Measurements from ENCODE around the gene NKG7. TPM values are rescaled to one million over a fixed set of nuclear protein-coding genes. Genes with fewer than 3 reads are reported as not detected.

The NKG7 gene
- total RNA-seq, 4 donors from 2014 or later: 0.54 to 2.2 TPM; not detected in 2

DNA sequence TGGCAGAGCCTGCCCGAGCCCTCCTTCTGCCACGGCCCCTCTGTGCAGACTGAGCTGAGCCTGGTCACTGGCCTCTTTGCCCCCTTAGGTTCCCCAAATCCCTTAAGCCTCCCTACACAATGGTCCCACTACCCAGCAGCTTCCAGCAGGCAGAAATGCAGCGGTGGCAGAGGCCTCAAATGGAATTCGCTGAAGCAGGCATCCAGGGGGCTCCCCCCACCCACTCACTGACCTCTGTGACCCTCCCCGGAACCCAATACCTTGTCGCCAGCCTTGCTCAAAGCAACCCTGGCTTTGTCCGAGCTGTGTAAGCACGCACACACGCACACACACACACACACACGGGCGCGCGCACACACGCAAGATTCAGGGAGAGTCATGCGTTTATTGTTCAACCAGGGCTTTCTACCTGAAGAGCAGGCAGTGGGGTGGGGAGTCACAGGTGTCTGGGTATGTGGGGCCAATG, 15.5 kb upstream of the NKG7 start, which contains the start of gene LIM2:
Gene LIM2 (minus strand): TSS at position 51 of the 466 bp plus-strand sequence. CDS start 531 bp downstream, outside the sequence.
- Histone ChIP-seq H3K27me3 (no peaks in the 10 kb centered on the region), H3K4me3 (replicated peaks in 1 of 3) (no peak within 1 kb of the TSS), H3K36me3 (no peaks in the 10 kb centered on the region), H3K4me1 (no peaks in the 10 kb centered on the region), H3K27ac (no peak within 1 kb of the TSS), H3K9me3 (no peaks in the 10 kb centered on the region)
- intact Hi-C loops (cut with DNase I): no loop called here
- no peak for TF ChIP-seq POLR2A (IDR thresholded peaks at IDR 0.05)
- TF ChIP-seq, protein P1, sequence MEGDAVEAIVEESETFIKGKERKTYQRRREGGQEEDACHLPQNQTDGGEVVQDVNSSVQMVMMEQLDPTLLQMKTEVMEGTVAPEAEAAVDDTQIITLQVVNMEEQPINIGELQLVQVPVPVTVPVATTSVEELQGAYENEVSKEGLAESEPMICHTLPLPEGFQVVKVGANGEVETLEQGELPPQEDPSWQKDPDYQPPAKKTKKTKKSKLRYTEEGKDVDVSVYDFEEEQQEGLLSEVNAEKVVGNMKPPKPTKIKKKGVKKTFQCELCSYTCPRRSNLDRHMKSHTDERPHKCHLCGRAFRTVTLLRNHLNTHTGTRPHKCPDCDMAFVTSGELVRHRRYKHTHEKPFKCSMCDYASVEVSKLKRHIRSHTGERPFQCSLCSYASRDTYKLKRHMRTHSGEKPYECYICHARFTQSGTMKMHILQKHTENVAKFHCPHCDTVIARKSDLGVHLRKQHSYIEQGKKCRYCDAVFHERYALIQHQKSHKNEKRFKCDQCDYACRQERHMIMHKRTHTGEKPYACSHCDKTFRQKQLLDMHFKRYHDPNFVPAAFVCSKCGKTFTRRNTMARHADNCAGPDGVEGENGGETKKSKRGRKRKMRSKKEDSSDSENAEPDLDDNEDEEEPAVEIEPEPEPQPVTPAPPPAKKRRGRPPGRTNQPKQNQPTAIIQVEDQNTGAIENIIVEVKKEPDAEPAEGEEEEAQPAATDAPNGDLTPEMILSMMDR (IDR thresholded peaks at IDR 0.05): no peak
- WGBS, 2 donors: 73 to 79% methylated on average over 13 of the region's 15 CpGs
- no peak for DNase-seq

DNA sequence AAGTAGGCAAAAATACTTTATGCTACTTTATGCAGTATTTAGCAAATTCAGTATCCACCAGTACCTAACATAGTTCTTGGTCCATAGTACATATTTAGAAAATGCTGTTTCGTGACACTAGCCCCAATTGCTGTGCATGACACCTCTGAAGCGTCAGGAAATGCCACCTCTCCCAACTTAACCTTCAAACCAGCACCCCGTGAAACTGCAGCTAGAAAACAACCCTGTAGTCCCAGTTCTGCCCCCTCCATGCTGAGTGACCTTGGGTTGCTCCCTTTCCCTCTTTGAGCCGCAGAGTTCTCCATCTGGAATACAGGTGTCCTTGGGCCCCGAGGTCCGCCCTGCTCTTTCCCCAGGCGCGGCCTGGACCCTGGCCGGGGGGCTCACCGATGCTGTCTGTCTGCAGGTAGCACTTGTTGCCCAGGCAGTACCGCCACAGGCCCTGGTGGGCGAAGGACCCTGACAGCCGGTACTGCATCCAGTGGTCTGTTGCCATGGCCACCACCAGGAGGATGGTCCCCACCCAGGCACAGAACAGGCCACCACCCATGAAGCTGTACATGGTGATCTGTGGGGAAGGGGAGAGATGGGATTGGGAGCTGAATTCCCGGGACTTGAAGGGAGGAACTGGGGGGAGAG, 14.5 kb upstream of the NKG7 start:
- Histone ChIP-seq H3K9me3 (no peaks in the 10 kb centered on the region), H3K27me3 (no peaks in the 10 kb centered on the region), H3K4me1 (no peaks in the 10 kb centered on the region), H3K4me3 (replicated peaks in 1 of 3) (no peak overlapping the region), H3K36me3 (no peaks in the 10 kb centered on the region), H3K27ac (no peak overlapping the region)
- intact Hi-C loops (cut with DNase I): no loop called here
- DNase-seq: no peak
- 87 to 89% methylated on average over 9 to 14 of the region's 14 CpGs for WGBS, 2 donors
- TF ChIP-seq POLR2A (IDR thresholded peaks at IDR 0.05): no peak
- TF ChIP-seq, protein P1 (IDR thresholded peaks at IDR 0.05): no peak

DNA sequence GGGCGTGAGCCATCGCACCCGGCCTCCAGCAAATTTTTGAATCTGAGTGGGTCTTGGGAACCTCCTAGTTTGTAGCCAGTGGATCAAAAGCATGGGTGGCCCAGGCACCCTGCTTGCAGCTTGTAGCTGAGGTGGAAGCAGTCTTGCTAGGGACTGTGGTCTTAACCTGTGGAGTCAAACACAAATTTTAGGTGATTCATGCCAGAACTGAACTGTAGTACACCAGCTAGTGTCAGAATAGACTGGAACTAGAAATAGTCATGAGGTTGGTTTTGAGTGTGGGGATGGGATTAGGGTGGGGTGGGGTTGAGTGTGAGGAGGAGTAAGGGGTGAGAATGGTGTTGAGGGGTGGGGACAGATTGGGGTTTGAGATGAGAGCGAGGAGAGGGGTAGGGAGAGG, 9.6 kb upstream of the NKG7 start:
- Histone ChIP-seq H3K9me3 (no peaks in the 10 kb centered on the region), H3K27me3 (no peaks in the 10 kb centered on the region), H3K36me3 (no peaks in the 10 kb centered on the region), H3K4me3 (replicated peaks in 1 of 3) (no peak overlapping the region), H3K4me1 (no peaks in the 10 kb centered on the region), H3K27ac (no peak overlapping the region)
- TF ChIP-seq POLR2A (IDR thresholded peaks at IDR 0.05): no peak
- TF ChIP-seq, protein P1 (IDR thresholded peaks at IDR 0.05): no peak
- intact Hi-C loops (cut with DNase I): no loop called here
- WGBS, 2 donors: 95 to 99% methylated on average over 4 of the region's 4 CpGs
- DNase-seq: no peak

DNA sequence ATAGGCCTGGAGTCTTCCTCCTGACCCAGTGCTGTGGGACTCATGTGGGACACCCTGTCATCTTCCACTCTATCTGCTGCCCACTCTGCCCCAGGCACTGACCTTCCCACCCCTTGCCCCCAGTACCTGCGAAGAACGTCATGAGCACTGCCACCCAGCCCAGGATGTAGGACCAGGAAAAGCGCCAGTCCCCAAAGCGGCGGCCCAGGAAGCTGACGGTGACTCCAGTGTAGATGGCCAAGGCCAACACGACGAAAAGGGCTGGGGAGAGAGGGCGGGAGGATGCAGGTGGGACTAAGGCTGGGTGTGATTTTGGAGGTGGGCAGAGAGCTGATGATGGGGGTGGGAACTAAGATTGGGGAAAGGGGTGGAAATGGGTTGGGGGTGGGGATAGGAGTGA, 7.9 kb upstream of the NKG7 start:
- H3K9me3 ChIP-seq: no peaks in the 10 kb centered on the region
- 89 to 95% methylated on average over 9 of the region's 9 CpGs for WGBS, 2 donors
- H3K27ac ChIP-seq: no peak overlapping the region
- intact Hi-C loops (cut with DNase I): no loop called here
- DNase-seq: no peak
- H3K4me3 ChIP-seq (replicated peaks in 1 of 3): no peak overlapping the region
- no peaks in the 10 kb centered on the region for H3K4me1 ChIP-seq
- H3K27me3 ChIP-seq: no peaks in the 10 kb centered on the region
- TF ChIP-seq POLR2A (IDR thresholded peaks at IDR 0.05): no peak
- TF ChIP-seq, protein P1 (IDR thresholded peaks at IDR 0.05): no peak
- H3K36me3 ChIP-seq: no peaks in the 10 kb centered on the region

DNA sequence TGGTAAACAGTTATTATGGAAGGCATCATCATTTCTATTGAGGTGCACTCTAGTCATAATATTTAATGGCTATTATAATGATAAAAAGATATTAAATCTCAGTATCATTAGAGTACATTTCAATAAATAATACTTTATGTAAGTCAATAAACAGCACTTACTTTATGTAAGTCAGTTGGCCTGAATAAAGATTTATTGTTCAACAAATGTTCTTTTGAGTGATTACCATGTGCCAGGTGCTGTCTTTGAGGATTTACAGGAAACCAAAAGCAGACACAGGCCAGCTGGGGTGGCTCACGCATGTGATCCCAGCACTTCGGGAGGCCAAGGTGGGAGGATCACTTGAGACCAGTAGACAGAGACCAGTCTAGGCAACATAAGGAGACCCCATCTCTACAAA, 5.0 kb upstream of the NKG7 start:
- Histone ChIP-seq H3K27ac (no peak overlapping the region), H3K4me1 (no peaks in the 10 kb centered on the region), H3K27me3 (no peaks in the 10 kb centered on the region), H3K4me3 (replicated peaks in 1 of 3) (no peak overlapping the region), H3K36me3 (no peaks in the 10 kb centered on the region), H3K9me3 (no peaks in the 10 kb centered on the region)
- TF ChIP-seq, protein P1 (IDR thresholded peaks at IDR 0.05): no peak
- no peak for TF ChIP-seq POLR2A (IDR thresholded peaks at IDR 0.05)
- no peak for DNase-seq
- intact Hi-C loops (cut with DNase I): no loop called here
- 87 to 100% methylated on average over 2 of the region's 2 CpGs for WGBS, 2 donors

All from thyroid gland (tissue), 4 donors.